D721Med (cell line): ENCODE results near the gene LMNTD1.
A peak's percentile ranks its signal among the peaks of the same experiment; 100 is the strongest.
"Not testable (repeated sequence)": the region's sequence is repeated elsewhere in the genome, so short reads cannot be mapped to it uniquely, and the experiment has no call there.

ENCODE experiments used
- DNase-seq: peaks from one replicate; pipeline ENCODE4 v3.0.0; 2011; ENCODE audit warnings: low spot score; ENCODE audit not compliant: insufficient read length
- FAIRE-seq: peaks from 2 replicates; lab custom pipeline; 2011; peaks lifted over from hg19 to GRCh38; lab: Jason Lieb, UNC
- CTCF ChIP-seq: IDR thresholded peaks from 2 replicates; pipeline ENCODE4 v1.5.1; 2012; ENCODE audit warnings: mild to moderate bottlenecking, control low read depth; ENCODE audit not compliant: insufficient read depth; ENCODE audit errors: missing control alignments

LMNTD1 gene

GRCh38 chr12:25433581-25434325 is 119.3 kb downstream of the LMNTD1 start:
- DNase-seq (no peak), FAIRE-seq (no peak)
- no peak for TF ChIP-seq CTCF

GRCh38 chr12:25433024-25433423 is 120.1 kb downstream of the LMNTD1 start:
- DNase-seq: no peak
- no peak for FAIRE-seq
- no peak for TF ChIP-seq CTCF

- FAIRE-seq: peak; percentile 11
- no peak for DNase-seq
Measured at GRCh38 chr12:25427337-25428249, 125.5 kb downstream of the LMNTD1 start.

GRCh38 chr12:25426821-25427220 is 126.3 kb downstream of the LMNTD1 start:
- not testable (repeated sequence) for FAIRE-seq, DNase-seq

More at GRCh38 chr12:25427337-25428249, 125.5 kb downstream of the LMNTD1 start:
- TF ChIP-seq CTCF: no peak
